Endothelial cell of umbilical vein (primary cell): Measurements from ENCODE around the gene ABCA1. TPM values are rescaled to one million over a fixed set of nuclear protein-coding genes. Genes with fewer than 3 reads are reported as not detected.

Source experiments
- BruUV-seq: library from RNA; stranded (reverse); fragments of 400-500 nt; replicated peaks from 2 replicates; lab custom pipeline; 2021; lab: Mats Ljungman, UMichigan
- CTCF ChIA-PET: fragments of 300-600, 350-600 bp; sonication (Branson Sonifier 250); formaldehyde crosslinking; loops from one replicate; lab custom pipeline; 2021; ENCODE audit warnings: antibody characterized with exemption, inconsistent platforms; lab: Charles Lee
- POLR2A ChIA-PET: fragments of 300-600, 350-600 bp; sonication (Branson Sonifier 250); formaldehyde crosslinking; loops from one replicate; lab custom pipeline; 2021; ENCODE audit warnings: antibody characterized with exemption, inconsistent platforms; lab: Charles Lee
- DNase-seq: peaks from one replicate; pipeline ENCODE4 v3.0.0-alpha.2; 2011; ENCODE audit warnings: low read depth, low spot score
- FAIRE-seq: peaks from 2 replicates; lab custom pipeline; 2011; peaks lifted over from hg19 to GRCh38; lab: Jason Lieb, UNC
- H2AFZ ChIP-seq: 2 replicates; pipeline ENCODE4 v1.6.0; 2012; ENCODE audit warnings: low read depth, low read length, control low read depth, inconsistent platforms
- H3K27ac ChIP-seq: 2 replicates; pipeline ENCODE4 v1.5.1; 2011; ENCODE audit warnings: low read depth, mild to moderate bottlenecking, control low read depth, low read length, moderate library complexity; ENCODE audit not compliant: insufficient read depth
- H3K27me3 ChIP-seq, 2 experiments: 2 replicates each; pipeline versions ENCODE4 v1.6.0 to v1.6.1; 2011; ENCODE audit warnings: low read length in 2 of 2, mixed read lengths in 1 of 2; ENCODE audit not compliant: control insufficient read depth in 2 of 2, insufficient read depth in 2 of 2
- H3K36me3 ChIP-seq, 2 experiments: 2 replicates in 1 of 2; 3 replicates in 1 of 2; pipeline ENCODE4 v1.5.1; 2011; ENCODE audit warnings: low read length in 2 of 2, mild to moderate bottlenecking in 1 of 2, moderate library complexity in 1 of 2; ENCODE audit not compliant: control insufficient read depth in 2 of 2, insufficient read depth in 2 of 2; ENCODE audit errors: extremely low read depth in 1 of 2
- H3K4me1 ChIP-seq: 3 replicates; pipeline ENCODE4 v1.5.1; 2011; ENCODE audit warnings: mild to moderate bottlenecking, low read length; ENCODE audit not compliant: control insufficient read depth, insufficient read depth; ENCODE audit errors: extremely low read depth
- H3K4me2 ChIP-seq: 2 replicates; pipeline ENCODE4 v1.6.1; 2011; ENCODE audit warnings: low read length, control low read depth, mixed read lengths; ENCODE audit not compliant: insufficient read depth
- H3K4me3 ChIP-seq, 3 experiments: fragments of 200-600 bp in 1 of 3; sonication (generic), shearing (Covaris generic) in 1 of 3; replicated peaks in 1 of 3; 2 replicates each; pipeline ENCODE4 v1.5.1; 2011 to 2016; ENCODE audit warnings: control low read depth in 3 of 3, low read length in 3 of 3, mild to moderate bottlenecking in 2 of 3, inconsistent platforms in 1 of 3, low read depth in 1 of 3, moderate library complexity in 1 of 3; ENCODE audit not compliant: insufficient read depth in 1 of 3
- H3K79me2 ChIP-seq: 2 replicates; pipeline ENCODE4 v1.6.0; 2012; ENCODE audit warnings: low read length, inconsistent platforms; ENCODE audit not compliant: control insufficient read depth, insufficient read depth
- H3K9ac ChIP-seq: replicated peaks from 2 replicates; pipeline ENCODE3; 2011; ENCODE audit warnings: low read length, control low read depth; ENCODE audit not compliant: insufficient read depth; ENCODE audit errors: extremely low read depth
- H3K9me1 ChIP-seq: replicated peaks from 3 replicates; pipeline ENCODE4 v1.6.0; 2011; ENCODE audit warnings: mild to moderate bottlenecking, low read length; ENCODE audit not compliant: control insufficient read depth, insufficient read depth; ENCODE audit errors: extremely low read depth
- H3K9me3 ChIP-seq: replicated peaks from 2 replicates; pipeline ENCODE4 v1.5.1; 2012; ENCODE audit warnings: low read length, inconsistent platforms; ENCODE audit not compliant: control insufficient read depth, insufficient read depth
- H4K20me1 ChIP-seq: replicated peaks from 2 replicates; pipeline ENCODE3; 2011; ENCODE audit warnings: mild to moderate bottlenecking, low read length; ENCODE audit not compliant: control insufficient read depth, insufficient read depth; ENCODE audit errors: extremely low read depth
- CTCF ChIP-seq, 2 donors: IDR thresholded peaks; 1 replicate in 1 of 2; 2 replicates in 1 of 2; pipeline ENCODE4 v1.5.1; 2011; ENCODE audit warnings: low read length in 2 of 2, mild to moderate bottlenecking in 2 of 2, moderate library complexity in 2 of 2, control low read depth in 1 of 2, inconsistent platforms in 1 of 2, low read depth in 1 of 2; ENCODE audit not compliant: insufficient read depth in 1 of 2; ENCODE audit errors: extremely low read depth in 1 of 2
- EZH2 ChIP-seq: IDR thresholded peaks from 2 replicates; pipeline ENCODE4 v1.6.1; 2012; ENCODE audit warnings: borderline replicate concordance, low read depth, mild to moderate bottlenecking, moderate library complexity, low read length, inconsistent platforms; ENCODE audit not compliant: severe bottlenecking
- FOS ChIP-seq: IDR thresholded peaks from 2 replicates; pipeline ENCODE4 v1.6.1; 2011; ENCODE audit warnings: mild to moderate bottlenecking, low read length, moderate library complexity, borderline replicate concordance; ENCODE audit not compliant: insufficient read depth
- GATA2 ChIP-seq: IDR thresholded peaks from 2 replicates; pipeline ENCODE4 v1.7.0; 2011; ENCODE audit warnings: low read depth, mild to moderate bottlenecking, moderate library complexity, mixed read lengths, low read length; ENCODE audit not compliant: insufficient read length, insufficient read depth
- JUN ChIP-seq: IDR thresholded peaks from 2 replicates; pipeline ENCODE4 v1.6.1; 2011; ENCODE audit warnings: borderline replicate concordance, low read depth; ENCODE audit not compliant: insufficient read length, insufficient read depth
- MAX ChIP-seq: IDR thresholded peaks from 2 replicates; pipeline ENCODE4 v1.6.1; 2011; ENCODE audit not compliant: insufficient read depth, insufficient read length
- MYC ChIP-seq: IDR thresholded peaks from one replicate; pipeline ENCODE4 v1.6.1; 2011; ENCODE audit warnings: mild to moderate bottlenecking, low read depth, low read length
- POLR2A ChIP-seq: IDR thresholded peaks from 2 replicates; pipeline ENCODE4 v1.6.1; 2012; ENCODE audit warnings: low read depth, mild to moderate bottlenecking, control low read depth, low read length
- POLR2AphosphoS5 ChIP-seq: IDR thresholded peaks from 2 replicates; pipeline ENCODE4 v1.6.1; 2012; ENCODE audit warnings: low read depth, mild to moderate bottlenecking, control low read depth, low read length, moderate library complexity; ENCODE audit not compliant: insufficient read depth
- dilution Hi-C: fragments of 300-500 bp; cut with MboI; formaldehyde crosslinking; loops from one replicate; pipeline ENCODE4 v1.15.0; 2019; ENCODE audit warnings: low sequenced_read_pairs; ENCODE audit not compliant: extremely low pct_ligation_motif_present
- intact Hi-C: fragments of 100-400 bp; cut with micrococcal nuclease; formaldehyde crosslinking; loops from one replicate; pipeline ENCODE4 v1.10.0; 2022
- polyA plus RNA-seq, 4 experiments: library from polyadenylated mRNA; depleted of rRNA in 3 of 4; stranded (reverse) in 3 of 4; unstranded in 1 of 4; fragments of >200 nt; gene quantifications; 2 replicates each; pipeline versions ENCODE4 v1.2.1 to v1.2.3, GENCODE V29; 2011 to 2012; ENCODE audit warnings: missing spikeins in 1 of 4
- total RNA-seq: library from RNA; stranded (reverse); gene quantifications from 2 replicates; pipeline ENCODE4 v1.2.3, GENCODE V29; 2021

The ABCA1 gene
- total and polyA plus RNA-seq, 2 donors (not counting 3 experiments of a cell fraction or from before 2014, with no cell fraction given): 2.4 to 9.8 TPM

DNA sequence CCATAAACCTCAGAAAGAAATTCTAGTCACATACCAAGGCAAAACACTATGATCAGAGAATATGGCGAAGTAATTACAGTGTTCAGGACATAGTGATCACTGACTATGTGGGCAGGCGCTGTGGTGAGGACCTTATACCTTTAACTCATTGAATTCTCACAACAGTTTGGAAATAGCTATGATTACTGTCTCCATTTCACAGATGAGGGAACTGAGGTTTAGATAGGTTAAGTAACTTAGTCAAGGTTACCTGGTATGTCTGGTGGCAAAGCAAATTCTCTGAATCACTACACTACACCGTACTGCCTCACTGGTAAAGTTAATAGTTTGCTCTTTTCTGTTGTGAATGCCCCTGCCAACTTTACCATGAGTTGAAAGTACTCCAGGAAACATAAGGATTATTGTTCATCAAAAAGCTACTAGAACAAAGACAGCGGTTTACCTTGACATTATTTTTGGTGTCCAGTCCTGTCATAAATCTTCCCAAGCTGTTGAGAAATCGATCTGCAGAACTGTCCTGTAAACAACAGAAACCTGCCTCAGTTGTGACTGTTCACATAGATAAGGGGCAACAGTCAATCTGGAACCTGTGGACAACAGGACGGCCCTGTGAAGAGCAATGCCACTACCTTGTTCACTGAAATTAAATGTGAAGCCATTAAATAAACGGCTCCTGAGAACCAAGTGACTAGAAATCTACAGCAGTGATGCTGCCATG, 127.7 kb downstream of the ABCA1 start:
- H3K9me1 ChIP-seq: no peaks in the 10 kb centered on the region
- no peak overlapping the region for H2AFZ ChIP-seq
- ChIA-PET CTCF (interaction anchor here (1.4 kb wide), 1 partner anchor 63 kb away, joined by 4 read pairs; no protein-coding TSS in a partner anchor), POLR2A (no interaction called here)
- no peak for TF ChIP-seq MAX
- no peak for TF ChIP-seq GATA2
- TF ChIP-seq POLR2A: no peak
- no peak for TF ChIP-seq CTCF (IDR thresholded peaks at IDR 0.05; ENCODE audit: extremely low read depth in 1 of 2, insufficient read depth in 1 of 2, low read depth in 1 of 2, low read length in 2 of 2)
- TF ChIP-seq JUN: no peak
- no peak for TF ChIP-seq MYC
- TF ChIP-seq EZH2: no peak
- TF ChIP-seq POLR2AphosphoS5: no peak
- TF ChIP-seq FOS: no peak
- no peak for DNase-seq
- H3K27ac ChIP-seq: no peak overlapping the region
- H3K9ac ChIP-seq: no peak overlapping the region
- H3K4me1 ChIP-seq: no peaks in the 10 kb centered on the region
- H3K36me3 ChIP-seq: no peaks in the 10 kb centered on the region
- no peaks in the 10 kb centered on the region for H4K20me1 ChIP-seq
- dilution Hi-C loops (no loop called here), intact Hi-C loops (no loop called here)
- no peaks in the 10 kb centered on the region for H3K27me3 ChIP-seq
- no peak overlapping the region for H3K4me3 ChIP-seq
- no peaks in the 10 kb centered on the region for H3K9me3 ChIP-seq
- no peak for FAIRE-seq
- H3K79me2 ChIP-seq: no peaks in the 10 kb centered on the region
- BruUV-seq: no TSS peak
- H3K4me2 ChIP-seq: no peak overlapping the region
